WTC11 (cell line): ENCODE data around the gene CSF2.

Experiments
- CREB1 ChIP-seq: sonication (generic); formaldehyde crosslinking; IDR thresholded peaks from 2 replicates; pipeline ENCODE4 v1.8.0; 2023; ENCODE audit warnings: mild to moderate bottlenecking, missing genetic modification reagents
- NR3C1 ChIP-seq: sonication (generic); formaldehyde crosslinking; conservative IDR thresholded peaks from 2 replicates; pipeline ENCODE4 v1.8.1; 2023; ENCODE audit warnings: low read depth, mild to moderate bottlenecking, missing genetic modification reagents
- SMAD4 ChIP-seq: sonication (generic); formaldehyde crosslinking; IDR thresholded peaks from 2 replicates; pipeline ENCODE4 v1.8.0; 2022; ENCODE audit warnings: mild to moderate bottlenecking, missing genetic modification reagents
- SP1 ChIP-seq: sonication (generic); formaldehyde crosslinking; conservative IDR thresholded peaks from 2 replicates; pipeline ENCODE4 v1.8.1; 2022; ENCODE audit warnings: missing genetic modification reagents
- TF ChIP-seq, protein P1 (sequence below): fragments of 200-600 bp; IDR thresholded peaks from 2 replicates; pipeline ENCODE4 v1.8.0; 2022; ENCODE audit warnings: antibody characterized with exemption
- TF ChIP-seq, protein P2 (sequence below): sonication (generic); formaldehyde crosslinking; IDR thresholded peaks from 2 replicates; pipeline ENCODE4 v1.8.0; 2022; ENCODE audit warnings: mild to moderate bottlenecking, missing genetic modification reagents
- TF ChIP-seq, protein P3 (sequence below): sonication (generic); formaldehyde crosslinking; IDR thresholded peaks from 2 replicates; pipeline ENCODE4 v1.8.0; 2022; ENCODE audit warnings: mild to moderate bottlenecking, missing genetic modification reagents

DNA sequence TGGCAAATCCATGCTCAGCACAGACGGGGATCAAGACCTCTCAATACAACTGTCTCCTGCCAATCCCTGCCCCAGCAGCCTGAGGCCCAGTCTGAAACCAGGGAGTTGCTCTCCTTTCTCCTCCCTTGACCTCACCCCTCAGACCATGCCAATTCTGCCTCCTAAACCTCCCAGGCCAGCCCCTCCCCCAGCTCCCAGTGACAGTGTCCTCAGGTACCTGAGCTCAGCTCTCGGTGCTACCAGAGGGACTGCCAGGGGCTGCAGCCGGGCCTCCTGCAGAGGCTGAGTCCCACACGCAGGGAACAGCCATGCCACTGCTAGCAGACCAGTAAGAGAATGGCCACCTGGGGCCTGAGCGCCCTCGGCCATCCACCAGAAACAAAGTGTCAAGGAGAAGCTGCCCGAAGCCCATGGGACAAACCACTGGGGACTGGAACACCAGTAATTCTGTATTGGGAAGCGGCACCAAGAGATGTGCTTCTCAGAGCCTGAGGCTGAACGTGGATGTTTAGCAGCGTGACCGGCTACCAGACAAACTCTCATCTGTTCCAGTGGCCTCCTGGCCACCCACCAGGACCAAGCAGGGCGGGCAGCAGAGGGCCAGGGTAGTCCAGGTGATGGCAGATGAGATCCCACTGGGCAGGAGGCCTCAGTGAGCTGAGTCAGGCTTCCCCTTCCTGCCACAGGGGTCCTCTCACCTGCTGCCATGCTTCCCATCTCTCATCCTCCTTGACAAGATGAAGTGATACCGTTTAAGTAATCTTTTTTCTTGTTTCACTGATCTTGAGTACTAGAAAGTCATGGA lies 13.7 kb upstream of the CSF2 start:
- TF ChIP-seq, protein P1, sequence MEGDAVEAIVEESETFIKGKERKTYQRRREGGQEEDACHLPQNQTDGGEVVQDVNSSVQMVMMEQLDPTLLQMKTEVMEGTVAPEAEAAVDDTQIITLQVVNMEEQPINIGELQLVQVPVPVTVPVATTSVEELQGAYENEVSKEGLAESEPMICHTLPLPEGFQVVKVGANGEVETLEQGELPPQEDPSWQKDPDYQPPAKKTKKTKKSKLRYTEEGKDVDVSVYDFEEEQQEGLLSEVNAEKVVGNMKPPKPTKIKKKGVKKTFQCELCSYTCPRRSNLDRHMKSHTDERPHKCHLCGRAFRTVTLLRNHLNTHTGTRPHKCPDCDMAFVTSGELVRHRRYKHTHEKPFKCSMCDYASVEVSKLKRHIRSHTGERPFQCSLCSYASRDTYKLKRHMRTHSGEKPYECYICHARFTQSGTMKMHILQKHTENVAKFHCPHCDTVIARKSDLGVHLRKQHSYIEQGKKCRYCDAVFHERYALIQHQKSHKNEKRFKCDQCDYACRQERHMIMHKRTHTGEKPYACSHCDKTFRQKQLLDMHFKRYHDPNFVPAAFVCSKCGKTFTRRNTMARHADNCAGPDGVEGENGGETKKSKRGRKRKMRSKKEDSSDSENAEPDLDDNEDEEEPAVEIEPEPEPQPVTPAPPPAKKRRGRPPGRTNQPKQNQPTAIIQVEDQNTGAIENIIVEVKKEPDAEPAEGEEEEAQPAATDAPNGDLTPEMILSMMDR: no peak
- TF ChIP-seq SMAD4 (CRISPR knock-in tag) (no peak), CREB1 (CRISPR knock-in tag) (no peak), SP1 (no peak), NR3C1 (CRISPR knock-in tag) (no peak)
- TF ChIP-seq, protein P2, sequence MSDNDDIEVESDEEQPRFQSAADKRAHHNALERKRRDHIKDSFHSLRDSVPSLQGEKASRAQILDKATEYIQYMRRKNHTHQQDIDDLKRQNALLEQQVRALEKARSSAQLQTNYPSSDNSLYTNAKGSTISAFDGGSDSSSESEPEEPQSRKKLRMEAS (CRISPR knock-in tag): no peak
- TF ChIP-seq, protein P3, sequence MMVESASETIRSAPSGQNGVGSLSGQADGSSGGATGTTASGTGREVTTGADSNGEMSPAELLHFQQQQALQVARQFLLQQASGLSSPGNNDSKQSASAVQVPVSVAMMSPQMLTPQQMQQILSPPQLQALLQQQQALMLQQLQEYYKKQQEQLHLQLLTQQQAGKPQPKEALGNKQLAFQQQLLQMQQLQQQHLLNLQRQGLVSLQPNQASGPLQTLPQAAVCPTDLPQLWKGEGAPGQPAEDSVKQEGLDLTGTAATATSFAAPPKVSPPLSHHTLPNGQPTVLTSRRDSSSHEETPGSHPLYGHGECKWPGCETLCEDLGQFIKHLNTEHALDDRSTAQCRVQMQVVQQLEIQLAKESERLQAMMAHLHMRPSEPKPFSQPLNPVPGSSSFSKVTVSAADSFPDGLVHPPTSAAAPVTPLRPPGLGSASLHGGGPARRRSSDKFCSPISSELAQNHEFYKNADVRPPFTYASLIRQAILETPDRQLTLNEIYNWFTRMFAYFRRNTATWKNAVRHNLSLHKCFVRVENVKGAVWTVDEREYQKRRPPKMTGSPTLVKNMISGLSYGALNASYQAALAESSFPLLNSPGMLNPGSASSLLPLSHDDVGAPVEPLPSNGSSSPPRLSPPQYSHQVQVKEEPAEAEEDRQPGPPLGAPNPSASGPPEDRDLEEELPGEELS (CRISPR knock-in tag): no peak
